CD4-positive, alpha-beta T cell (primary cell): Measurements from ENCODE around the gene SRBD1. TPM values are rescaled to one million over a fixed set of nuclear protein-coding genes. Genes with fewer than 3 reads are reported as not detected.

ENCODE experiments used
- ATAC-seq: fragments of 200-7000 bp; cut with Tn5 transposase; one replicate; pipeline ENCODE4 v1.10.0; 2022; ENCODE audit warnings: mild to moderate bottlenecking; ENCODE audit not compliant: poor library complexity
- CTCF ChIA-PET: fragments of 350-600 bp; sonication (Branson Sonifier 250); formaldehyde crosslinking; loops from one replicate; lab custom pipeline; 2021; ENCODE audit warnings: antibody characterized with exemption, inconsistent platforms; lab: Charles Lee
- POLR2A ChIA-PET: fragments of 350-600 bp; sonication (Branson Sonifier 250); formaldehyde crosslinking; loops from one replicate; lab custom pipeline; 2021; ENCODE audit warnings: antibody characterized with exemption, inconsistent platforms; lab: Charles Lee
- DNase-seq, 14 experiments: peaks; one replicate each; pipeline ENCODE4 v3.0.0-alpha.2; 2013 to 2020; ENCODE audit warnings: mixed read lengths in 2 of 14
- H3K27ac ChIP-seq, 2 donors: one replicate each; pipeline versions ENCODE4 v1.5.1 to v1.7.0; 2013; ENCODE audit warnings: low read length in 2 of 2, low read depth in 1 of 2, mild to moderate bottlenecking in 1 of 2
- H3K27me3 ChIP-seq, 2 experiments: 1 replicate in 1 of 2; 2 replicates in 1 of 2; pipeline versions ENCODE4 v1.6.1 to v1.7.0; 2013; ENCODE audit warnings: low read length in 2 of 2, control low read depth in 1 of 2, mild to moderate bottlenecking in 1 of 2, moderate library complexity in 1 of 2; ENCODE audit not compliant: insufficient read depth in 2 of 2, control insufficient read depth in 1 of 2
- H3K36me3 ChIP-seq: one replicate; pipeline ENCODE4 v1.6.1; 2013; ENCODE audit warnings: low read length, control low read depth; ENCODE audit not compliant: insufficient read depth
- H3K4me1 ChIP-seq: one replicate; pipeline ENCODE4 v1.6.1; 2013; ENCODE audit warnings: low read length, control low read depth; ENCODE audit not compliant: insufficient read depth
- H3K4me3 ChIP-seq: one replicate; pipeline ENCODE4 v1.5.1; 2013; ENCODE audit warnings: mild to moderate bottlenecking, low read length, moderate library complexity
- H3K9me3 ChIP-seq, 2 experiments: 1 replicate in 1 of 2; 2 replicates in 1 of 2; pipeline versions ENCODE4 v1.6.1 to v1.7.0; 2013; ENCODE audit warnings: low read length in 2 of 2, mild to moderate bottlenecking in 2 of 2, control low read depth in 1 of 2, moderate library complexity in 1 of 2; ENCODE audit not compliant: control insufficient read depth in 1 of 2, insufficient read depth in 1 of 2
- H3K27ac Mint-ChIP-seq: one replicate; pipeline ENCODE4 v1.8.0; 2020; ENCODE audit warnings: mixed read lengths
- H3K27me3 Mint-ChIP-seq: one replicate; pipeline ENCODE4 v1.8.0; 2021; ENCODE audit warnings: mixed read lengths
- H3K36me3 Mint-ChIP-seq: one replicate; pipeline ENCODE4 v1.8.0; 2021; ENCODE audit warnings: low read depth, mixed read lengths
- H3K4me1 Mint-ChIP-seq: one replicate; pipeline ENCODE4 v1.8.0; 2021; ENCODE audit warnings: low read depth, mixed read lengths
- H3K4me3 Mint-ChIP-seq: one replicate; pipeline ENCODE4 v1.8.0; 2020; ENCODE audit warnings: mild to moderate bottlenecking, mixed read lengths
- H3K9me3 Mint-ChIP-seq: one replicate; pipeline ENCODE4 v1.8.0; 2020; ENCODE audit warnings: mixed read lengths
- intact Hi-C, 2 experiments: fragments of 100-400 bp; cut with DNase I in 1 of 2; cut with micrococcal nuclease in 1 of 2; formaldehyde crosslinking; loops; one replicate each; pipeline versions ENCODE4 v1.15.1 to v1.9.0; 2023 to 2025; cut with DNase I, micrococcal nuclease
- total RNA-seq, 174 experiments: library from RNA in 2 of 174; stranded (reverse) in 2 of 174; gene quantifications; one replicate each; pipeline ENCODE4 v1.2.3 and lab custom pipeline; 2021 to 2026
- TF ChIP-seq, protein P1 (sequence below): fragments of 200-600 bp; IDR thresholded peaks from one replicate; pipeline ENCODE4 v1.8.0; 2022; ENCODE audit warnings: antibody characterized with exemption, mild to moderate bottlenecking

SRBD1 gene
- total RNA-seq, 2 experiments from 2014 or later = 14.2 to 16.0 TPM

DNA sequence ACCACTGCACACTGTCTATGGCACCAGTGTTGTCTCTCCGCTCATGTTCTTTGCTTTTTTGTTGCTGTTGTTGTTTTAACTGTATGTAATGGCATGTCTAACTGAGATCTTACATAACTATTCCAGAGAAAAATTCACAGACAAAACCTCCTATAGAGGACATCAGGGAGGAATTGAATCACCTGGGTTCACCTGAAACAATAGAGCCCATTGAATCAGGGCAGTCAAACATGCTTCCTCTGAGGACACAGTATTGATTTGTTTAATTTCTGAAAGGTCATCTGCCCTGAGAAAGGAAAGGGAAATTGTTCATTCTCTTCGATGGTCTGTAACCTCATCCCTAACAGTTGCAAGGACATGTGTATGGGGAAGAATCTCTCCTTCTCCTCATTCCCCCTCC is 237.5 kb downstream of the SRBD1 start:
- Mint-ChIP-seq H3K27ac (no peak overlapping the region), H3K36me3 (no peaks in the 10 kb centered on the region), H3K4me1 (no peaks in the 10 kb centered on the region), H3K9me3 (no peaks in the 10 kb centered on the region), H3K4me3 (no peak overlapping the region), H3K27me3 (no peaks in the 10 kb centered on the region)
- Histone ChIP-seq H3K9me3 (no peaks in the 10 kb centered on the region), H3K4me3 (no peak overlapping the region), H3K36me3 (no peaks in the 10 kb centered on the region), H3K27me3 (no peaks in the 10 kb centered on the region), H3K4me1 (no peaks in the 10 kb centered on the region), H3K27ac (no peak overlapping the region)
- ChIA-PET POLR2A (no interaction called here), CTCF (no interaction called here)
- TF ChIP-seq, protein P1, sequence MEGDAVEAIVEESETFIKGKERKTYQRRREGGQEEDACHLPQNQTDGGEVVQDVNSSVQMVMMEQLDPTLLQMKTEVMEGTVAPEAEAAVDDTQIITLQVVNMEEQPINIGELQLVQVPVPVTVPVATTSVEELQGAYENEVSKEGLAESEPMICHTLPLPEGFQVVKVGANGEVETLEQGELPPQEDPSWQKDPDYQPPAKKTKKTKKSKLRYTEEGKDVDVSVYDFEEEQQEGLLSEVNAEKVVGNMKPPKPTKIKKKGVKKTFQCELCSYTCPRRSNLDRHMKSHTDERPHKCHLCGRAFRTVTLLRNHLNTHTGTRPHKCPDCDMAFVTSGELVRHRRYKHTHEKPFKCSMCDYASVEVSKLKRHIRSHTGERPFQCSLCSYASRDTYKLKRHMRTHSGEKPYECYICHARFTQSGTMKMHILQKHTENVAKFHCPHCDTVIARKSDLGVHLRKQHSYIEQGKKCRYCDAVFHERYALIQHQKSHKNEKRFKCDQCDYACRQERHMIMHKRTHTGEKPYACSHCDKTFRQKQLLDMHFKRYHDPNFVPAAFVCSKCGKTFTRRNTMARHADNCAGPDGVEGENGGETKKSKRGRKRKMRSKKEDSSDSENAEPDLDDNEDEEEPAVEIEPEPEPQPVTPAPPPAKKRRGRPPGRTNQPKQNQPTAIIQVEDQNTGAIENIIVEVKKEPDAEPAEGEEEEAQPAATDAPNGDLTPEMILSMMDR = no peak
- DNase-seq (no peak), ATAC-seq (no peak)
- intact Hi-C loops = no loop called here

DNA sequence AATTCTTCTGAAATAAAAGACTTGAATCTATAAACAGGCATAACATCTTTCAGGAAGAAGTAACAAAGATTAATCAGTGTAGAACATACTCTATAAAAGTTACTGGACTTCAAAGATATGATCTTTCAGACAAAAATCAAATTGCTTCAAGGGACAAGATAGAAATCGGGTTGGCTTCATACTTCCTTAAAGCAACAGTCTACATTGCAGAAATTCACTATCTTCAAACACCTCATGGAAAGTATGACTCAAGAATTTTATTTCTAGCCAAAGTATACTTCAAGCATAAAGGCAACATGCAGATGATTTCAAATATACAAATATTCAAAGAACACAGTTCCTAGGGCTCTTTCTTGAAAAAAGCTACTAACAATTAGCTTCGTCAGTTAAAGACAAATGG is 240.7 kb downstream of the SRBD1 start:
- H3K4me1 Mint-ChIP-seq = no peaks in the 10 kb centered on the region
- ChIA-PET POLR2A (no interaction called here), CTCF (no interaction called here)
- Histone ChIP-seq H3K36me3 (no peaks in the 10 kb centered on the region), H3K27me3 (no peaks in the 10 kb centered on the region), H3K27ac (no peak overlapping the region), H3K9me3 (no peaks in the 10 kb centered on the region), H3K4me3 (no peak overlapping the region), H3K4me1 (no peaks in the 10 kb centered on the region)
- TF ChIP-seq, protein P1 = no peak
- intact Hi-C loops = no loop called here
- no peaks in the 10 kb centered on the region for H3K36me3 Mint-ChIP-seq
- no peak overlapping the region for H3K27ac Mint-ChIP-seq
- peaks cover 5% of the 10 kb centered on the region for H3K27me3 Mint-ChIP-seq
- ATAC-seq (no peak), DNase-seq (no peak)
- no peaks in the 10 kb centered on the region for H3K9me3 Mint-ChIP-seq
- no peak overlapping the region for H3K4me3 Mint-ChIP-seq

DNA sequence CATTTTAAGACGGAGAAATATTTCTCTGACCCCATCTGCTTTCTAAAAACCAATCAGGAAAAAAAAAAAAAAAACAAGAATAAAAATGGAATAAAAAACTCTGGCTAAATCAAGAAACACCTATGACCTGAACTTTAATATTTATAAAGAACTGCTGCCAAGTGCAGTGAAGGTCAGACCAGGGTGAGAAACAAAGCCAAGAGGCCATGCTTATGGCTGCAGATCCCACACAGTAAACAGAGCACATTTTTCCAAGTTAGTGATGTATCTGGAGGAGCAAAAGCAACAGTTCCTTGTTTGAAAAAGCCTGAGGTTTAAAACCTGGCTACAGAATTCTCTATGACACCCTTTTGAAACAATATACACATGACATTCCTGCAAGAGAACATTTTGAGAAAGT is 242.3 kb downstream of the SRBD1 start:
- ChIA-PET POLR2A (no interaction called here), CTCF (no interaction called here)
- Histone ChIP-seq H3K27ac (no peak overlapping the region), H3K4me1 (no peaks in the 10 kb centered on the region), H3K9me3 (no peaks in the 10 kb centered on the region), H3K27me3 (no peaks in the 10 kb centered on the region), H3K36me3 (no peaks in the 10 kb centered on the region), H3K4me3 (no peak overlapping the region)
- TF ChIP-seq, protein P1 = no peak
- H3K4me3 Mint-ChIP-seq = no peak overlapping the region
- no peaks in the 10 kb centered on the region for H3K4me1 Mint-ChIP-seq
- H3K9me3 Mint-ChIP-seq = no peaks in the 10 kb centered on the region
- DNase-seq (no peak), ATAC-seq (no peak)
- no peak overlapping the region for H3K27ac Mint-ChIP-seq
- peaks cover 5% of the 10 kb centered on the region for H3K27me3 Mint-ChIP-seq
- no peaks in the 10 kb centered on the region for H3K36me3 Mint-ChIP-seq
- intact Hi-C loops = no loop called here
